ENCODE results near the gene ORM1.

DNA sequence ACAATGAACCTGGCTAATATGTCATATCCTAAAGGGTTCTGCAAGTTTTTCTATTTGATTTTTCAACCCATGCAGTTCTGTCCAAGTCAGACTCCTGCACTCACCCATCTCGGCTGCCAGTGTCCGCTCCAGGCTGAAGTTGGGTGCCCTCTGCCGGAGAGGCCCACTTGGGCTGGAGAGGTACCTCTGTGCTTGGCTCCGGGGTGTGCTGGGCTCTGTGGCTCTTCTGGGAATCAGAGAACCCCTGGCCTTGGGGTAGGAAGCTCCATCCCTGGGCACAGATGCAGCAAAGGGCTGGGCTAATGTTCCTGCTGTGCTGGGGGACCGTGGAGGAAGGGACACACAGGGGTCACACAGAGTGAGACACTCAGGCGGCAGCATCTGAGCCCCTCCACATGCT is 32.9 kb downstream of the ORM1 start:
- no peak for TF ChIP-seq POLR2A (IDR thresholded peaks at IDR 0.05; ENCODE audit: low read depth, low read length)
- TF ChIP-seq POLR2AphosphoS5 (IDR thresholded peaks at IDR 0.05; ENCODE audit: low read depth, low read length) = no peak
- TF ChIP-seq TAF1 (IDR thresholded peaks at IDR 0.05; ENCODE audit: borderline replicate concordance, low read depth, low read length) = no peak

All from GM12892 (cell line).